HG03378 (cell line): ENCODE measurements around the gene DAND5.

ENCODE experiments used
- ATAC-seq: cut with Tn5 transposase; IDR thresholded peaks from one replicate; pipeline ENCODE4 v1.9.1; 2021; ENCODE audit warnings: mild to moderate bottlenecking, moderate library complexity; ENCODE audit not compliant: unreplicated experiment

DAND5 gene

DNA sequence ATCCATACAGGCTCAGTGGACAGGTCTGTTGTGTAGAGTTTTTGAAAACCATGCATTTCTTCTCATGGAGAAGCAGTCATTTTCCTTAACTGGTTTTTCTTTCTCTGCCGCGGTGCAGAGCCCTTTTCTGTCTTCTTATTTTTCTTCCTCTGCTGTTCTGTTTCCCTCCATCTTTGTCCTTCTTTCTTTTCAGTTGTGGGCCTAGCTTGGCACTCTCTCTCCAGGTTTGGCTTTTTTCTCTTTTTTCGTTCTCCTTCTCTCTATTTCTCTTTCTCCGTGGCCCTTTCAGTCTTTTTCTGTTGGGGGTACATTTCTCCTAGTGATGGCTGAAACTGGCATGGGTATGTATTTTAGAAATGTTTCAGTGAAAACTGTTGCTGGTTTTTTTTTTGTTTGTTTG lies 50.0 kb downstream of the DAND5 start:
- no peak for ATAC-seq

DNA sequence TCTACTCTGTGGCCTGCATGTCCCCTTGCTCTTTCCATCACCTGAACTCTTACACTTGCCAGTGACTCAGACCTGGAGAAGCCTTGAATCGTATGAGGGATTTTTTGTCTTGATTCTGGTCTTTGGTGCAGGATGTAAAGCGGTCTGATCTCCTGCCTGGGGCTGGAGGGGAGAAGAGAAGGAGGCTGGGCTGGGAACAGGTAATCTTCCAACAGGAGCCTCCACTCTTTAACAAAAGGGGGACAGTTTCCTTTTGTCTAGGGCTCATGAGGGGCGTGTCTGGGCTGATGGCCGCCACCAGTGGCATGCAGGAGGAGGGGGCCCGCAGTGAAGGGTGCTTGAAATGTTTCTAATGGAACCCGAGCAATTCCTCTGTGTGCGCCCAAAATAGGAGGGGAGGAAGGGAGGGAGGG lies 50.6 kb downstream of the DAND5 start:
- ATAC-seq = no peak

DNA sequence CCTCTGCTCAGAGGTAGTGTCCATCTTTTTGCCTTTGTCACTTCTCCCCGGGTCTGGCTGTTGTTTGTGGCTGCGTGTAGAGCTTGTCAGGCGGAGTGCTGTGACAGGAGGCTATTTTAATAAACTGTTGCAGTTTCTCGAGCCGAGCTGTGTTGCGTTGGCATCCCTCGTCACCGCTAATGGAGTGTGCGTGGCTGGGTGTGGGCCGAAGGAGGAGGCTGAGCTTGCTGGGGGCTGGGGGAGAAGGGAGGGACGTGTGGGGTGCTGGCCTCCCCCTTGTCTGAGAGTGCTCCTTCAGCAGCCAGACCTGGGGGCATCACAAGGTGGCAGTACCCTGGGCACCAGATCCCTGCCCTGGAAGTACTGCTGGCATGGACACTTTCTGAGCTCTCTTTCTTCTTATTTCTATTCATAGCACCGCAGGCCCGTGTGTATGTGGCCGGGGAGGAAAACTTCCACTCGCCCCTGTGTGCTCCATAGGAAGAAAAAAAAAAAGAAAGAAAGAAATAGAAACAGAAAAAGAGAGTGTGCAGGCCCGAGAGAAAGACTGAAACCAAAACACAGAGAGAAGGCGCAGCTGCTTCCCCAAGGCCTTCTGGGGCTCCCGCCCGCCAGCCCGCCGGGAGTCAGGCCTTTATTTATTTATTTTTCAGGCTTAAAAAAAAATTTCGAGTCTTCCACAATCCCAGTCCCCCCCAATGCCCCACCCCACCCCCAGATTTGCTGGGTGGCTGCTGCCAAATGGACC lies 52.9 kb downstream of the DAND5 start:
- no peak for ATAC-seq

DNA sequence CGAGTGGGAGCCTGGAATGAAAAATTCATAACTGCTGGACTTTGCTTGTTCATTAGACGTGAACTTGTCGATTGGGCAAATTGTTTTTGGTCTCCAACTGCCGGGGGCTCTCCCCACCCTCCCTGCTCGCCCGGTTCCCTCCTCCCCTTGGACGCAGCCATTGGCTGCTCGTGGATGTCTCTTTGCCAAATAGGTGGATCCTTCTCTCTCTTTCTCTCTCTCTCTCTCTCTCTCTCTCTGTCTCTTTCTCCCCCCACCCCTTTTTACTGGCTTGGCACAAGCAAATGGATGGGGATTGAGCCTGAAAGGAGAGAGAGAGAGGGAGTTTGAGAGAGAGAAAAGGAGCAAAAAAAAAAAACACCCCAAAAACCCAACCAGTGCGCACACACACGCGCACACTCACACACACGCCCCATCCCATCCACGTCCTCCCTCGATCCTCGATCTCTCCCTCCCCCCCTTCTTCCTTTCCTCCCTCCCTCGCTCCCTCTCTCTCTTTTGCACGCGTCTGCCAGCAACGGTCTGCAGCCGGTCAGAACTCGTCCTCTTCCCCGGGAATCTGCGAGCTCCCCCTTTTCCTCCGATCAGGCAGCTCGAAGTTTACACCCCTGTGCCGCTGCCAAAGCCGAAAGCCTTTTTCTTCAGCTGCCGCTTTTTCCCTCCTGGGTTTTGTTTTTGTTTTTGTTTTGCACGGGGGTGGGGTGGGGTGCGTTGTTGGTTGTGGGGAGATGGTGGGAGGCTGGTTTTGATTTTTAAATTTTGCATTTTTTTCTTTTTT lies 53.7 kb downstream of the DAND5 start:
- ATAC-seq = no peak

DNA sequence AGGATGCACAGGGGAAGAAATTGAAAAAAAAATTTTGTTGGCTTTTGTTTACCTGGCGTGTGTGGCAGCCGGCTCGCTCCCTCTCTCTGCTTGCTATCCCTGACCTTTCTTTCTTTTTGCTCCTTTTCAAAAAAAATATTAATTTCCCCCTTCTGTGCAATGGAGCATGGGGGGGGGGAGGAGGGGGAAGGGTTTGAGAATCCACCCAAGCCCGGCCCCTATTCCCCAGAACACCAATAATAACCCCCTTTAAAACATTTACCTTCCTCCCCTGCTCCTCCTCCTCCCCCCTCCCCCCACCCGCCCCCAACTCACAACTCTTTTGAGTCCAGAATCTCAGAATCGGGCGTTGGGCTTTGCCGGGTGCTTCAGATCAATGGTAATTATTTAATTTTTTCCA lies 54.3 kb downstream of the DAND5 start:
- no peak for ATAC-seq
